ENCODE measurements around the gene HERC4.
"Not testable (repeated sequence)": the region's sequence is repeated elsewhere in the genome, so short reads cannot be mapped to it uniquely, and the experiment has no call there.

Gene HERC4

DNA sequence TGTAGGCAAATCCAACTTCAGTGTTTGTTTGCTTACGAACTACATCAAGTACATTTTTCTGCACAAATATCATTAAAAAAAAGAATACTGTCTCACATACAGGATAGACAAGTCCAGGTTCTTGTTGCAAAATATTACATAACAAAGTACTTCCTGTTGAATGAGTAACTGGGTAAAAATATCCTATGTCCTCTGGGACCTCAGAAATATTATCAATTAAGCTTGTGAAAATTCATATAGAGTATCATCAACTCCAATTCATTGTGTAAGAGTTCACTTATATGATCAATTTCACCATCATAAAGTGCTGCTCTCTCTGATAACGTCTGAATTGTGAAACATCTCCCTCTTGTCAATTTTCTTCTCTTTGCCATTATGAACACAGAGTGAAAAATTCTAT, 22.6 kb downstream of the HERC4 start:
- no peak for DNase-seq (ENCODE audit: extremely low read depth in 1 of 2, low read depth in 1 of 2)

DNA sequence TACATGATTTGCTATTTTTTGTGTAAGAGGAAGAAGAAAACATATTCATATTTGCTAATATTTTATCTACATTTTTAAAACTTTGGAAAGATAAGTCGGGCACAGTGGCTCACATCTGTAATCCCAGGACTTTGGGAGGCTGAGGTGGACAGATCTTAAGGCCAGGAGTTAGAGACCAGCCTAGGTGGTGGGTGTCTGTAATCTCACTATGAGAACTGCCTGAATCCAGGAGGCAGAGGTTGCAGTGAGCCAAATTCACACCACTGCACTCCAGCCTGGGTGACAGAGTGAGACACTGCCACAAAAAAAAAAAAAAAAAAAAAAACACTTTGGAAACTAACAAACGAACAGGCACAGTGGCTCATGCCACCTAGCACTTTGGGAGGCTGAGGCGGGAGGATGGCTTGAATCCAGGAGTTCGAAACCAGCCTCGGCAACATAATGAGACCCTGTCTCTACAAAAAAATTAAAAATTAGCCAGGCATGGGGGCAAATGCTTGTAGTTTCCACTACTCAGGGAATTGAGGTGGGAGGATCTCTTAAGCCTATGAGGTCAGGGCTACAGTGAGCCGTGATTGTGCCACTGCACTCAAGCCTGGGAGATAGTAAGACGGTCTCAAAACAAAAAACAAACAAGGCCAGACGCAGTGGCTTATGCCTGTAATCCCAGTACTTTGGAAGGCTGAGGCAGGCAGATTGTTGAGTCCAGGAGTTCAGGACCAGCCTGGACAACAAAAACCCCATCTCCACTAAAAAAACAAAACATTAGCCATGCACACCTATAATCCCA, 25.6 kb downstream of the HERC4 start:
- DNase-seq (ENCODE audit: extremely low read depth in 1 of 2, low read depth in 1 of 2) = no peak

GRCh38 chr10:68047554-68048327, 27.3 kb downstream of the HERC4 start:
- no peak for DNase-seq (ENCODE audit: extremely low read depth in 1 of 2, low read depth in 1 of 2)

- DNase-seq (ENCODE audit: extremely low read depth in 1 of 2, low read depth in 1 of 2) = no peak
Measured at GRCh38 chr10:68047122-68047521, 28.0 kb downstream of the HERC4 start.

DNA sequence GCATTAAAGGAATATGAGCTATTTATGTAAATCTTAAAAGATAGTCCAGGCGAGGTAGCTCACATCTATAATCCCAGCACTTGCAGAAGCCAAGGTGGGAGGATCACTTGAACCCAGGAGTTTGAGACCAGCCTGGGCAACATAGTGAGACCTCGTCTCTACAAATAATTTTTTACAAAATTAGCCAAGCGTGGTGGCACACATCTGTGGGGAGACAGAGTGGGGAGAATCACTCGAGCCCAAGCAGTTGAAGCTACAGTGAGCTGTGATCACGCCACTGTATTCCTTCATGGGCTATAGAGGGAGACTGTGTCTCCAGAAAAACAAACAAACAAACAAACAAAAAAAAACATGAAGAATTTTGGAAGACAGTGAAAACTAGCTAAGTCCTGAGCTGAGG, 28.4 kb downstream of the HERC4 start:
- DNase-seq (ENCODE audit: extremely low read depth in 1 of 2, low read depth in 1 of 2) = no peak

GRCh38 chr10:68043030-68043429, 32.1 kb downstream of the HERC4 start:
- no peak for DNase-seq (ENCODE audit: extremely low read depth in 1 of 2, low read depth in 1 of 2)

DNA sequence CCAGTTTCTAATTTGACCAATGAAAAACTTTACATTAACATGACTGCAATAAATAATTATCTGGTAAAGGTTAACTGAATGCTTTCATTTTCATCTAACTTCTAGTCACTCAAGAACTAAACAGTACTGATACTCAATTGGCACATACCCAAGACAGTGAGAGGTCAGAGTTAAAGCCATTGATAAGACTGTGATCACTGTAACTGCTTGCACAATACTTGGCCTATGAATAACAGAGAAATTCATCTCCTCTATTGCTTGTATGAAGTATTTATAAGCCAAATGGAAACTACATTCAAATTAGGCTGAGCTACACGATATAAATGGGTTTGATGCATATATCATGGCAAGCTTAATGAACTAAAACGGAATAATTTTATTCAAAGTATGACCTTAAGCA, 43.0 kb downstream of the HERC4 start:
- DNase-seq (ENCODE audit: extremely low read depth in 1 of 2, low read depth in 1 of 2) = no peak

DNA sequence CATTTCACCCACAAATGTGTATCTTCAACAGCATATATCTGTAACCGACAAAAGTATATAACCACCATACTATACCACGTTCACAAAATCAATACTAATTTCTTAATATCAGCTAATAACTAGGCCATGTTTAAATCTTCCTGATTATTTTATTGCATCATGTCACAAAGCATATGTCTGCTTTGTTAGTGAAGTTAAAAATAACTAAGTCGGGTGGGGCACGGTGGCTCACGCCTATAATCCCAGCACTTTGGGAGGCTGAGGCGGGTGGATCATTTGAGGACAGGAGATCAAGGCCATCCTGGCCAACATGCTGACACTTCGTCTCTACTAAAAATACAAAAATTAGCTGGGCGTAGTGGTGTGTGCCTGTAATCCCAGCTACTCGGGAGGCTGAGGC, 47.7 kb downstream of the HERC4 start:
- no peak for DNase-seq (ENCODE audit: extremely low read depth in 1 of 2, low read depth in 1 of 2)

DNA sequence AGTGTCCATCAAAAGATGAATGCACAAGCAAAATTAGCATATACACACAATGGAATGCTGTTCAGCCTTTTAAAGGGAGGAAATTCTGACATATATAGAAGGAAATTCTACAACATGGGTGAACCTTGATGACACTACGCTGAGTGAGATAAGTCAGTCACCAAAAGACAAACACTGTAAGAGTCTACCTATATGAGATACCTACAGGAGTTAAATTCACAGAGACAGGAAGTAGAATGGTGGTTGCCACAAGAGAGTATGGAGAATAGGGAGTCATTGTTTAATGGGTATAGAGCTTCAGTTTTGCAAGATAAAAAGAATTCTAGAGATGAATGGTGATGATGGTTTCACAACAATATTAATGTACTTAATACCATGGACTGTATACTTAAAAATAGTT, 51.8 kb downstream of the HERC4 start:
- DNase-seq (ENCODE audit: extremely low read depth in 1 of 2, low read depth in 1 of 2) = no peak

GRCh38 chr10:68022324-68022723, 52.8 kb downstream of the HERC4 start:
- not testable (repeated sequence) for DNase-seq (ENCODE audit: extremely low read depth in 1 of 2, low read depth in 1 of 2)

DNA sequence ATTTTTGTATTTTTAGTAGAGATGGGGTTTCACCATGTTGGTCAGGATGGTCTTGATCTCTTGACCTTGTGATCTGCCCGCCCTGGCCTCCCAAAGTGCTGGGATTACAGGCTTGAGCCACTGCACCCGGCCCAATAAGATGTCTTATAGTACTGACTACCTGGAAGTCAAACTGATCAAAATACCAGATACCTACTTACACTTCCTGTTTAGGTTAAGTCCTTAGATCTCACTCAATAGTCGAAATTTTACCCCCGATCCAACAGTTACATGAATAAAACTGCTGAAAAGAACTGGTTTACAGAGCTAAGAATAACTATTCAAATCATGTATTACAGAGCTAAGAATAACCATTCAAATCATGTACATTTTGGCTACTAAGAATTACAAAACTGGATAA, 58.6 kb downstream of the HERC4 start:
- not testable (repeated sequence) for DNase-seq (ENCODE audit: extremely low read depth in 1 of 2, low read depth in 1 of 2)

DNA sequence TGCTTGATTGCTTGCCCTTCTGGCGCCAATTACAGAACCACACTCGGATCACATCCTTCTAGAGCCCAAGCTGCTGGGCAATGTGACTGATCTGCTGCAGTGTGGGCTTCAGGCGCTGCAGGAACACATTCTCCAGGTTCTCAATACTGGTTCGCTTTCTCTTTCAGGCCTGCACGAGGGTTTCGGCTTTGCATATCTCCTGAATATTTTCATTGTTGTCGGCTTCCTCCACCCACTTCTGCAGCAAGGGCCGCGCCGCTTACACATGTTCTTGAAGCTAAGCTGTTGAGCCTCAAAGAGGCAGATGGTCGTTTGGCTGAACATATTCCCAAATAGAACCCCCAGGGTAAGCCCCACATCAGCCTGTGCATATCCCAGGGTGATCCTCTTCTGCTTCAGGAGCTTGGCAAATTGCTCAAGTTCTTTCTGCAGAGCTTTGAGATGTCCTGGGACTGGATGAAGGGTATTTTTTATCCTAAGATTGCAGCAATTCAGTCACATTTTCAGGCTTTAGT, 64.6 kb downstream of the HERC4 start:
- DNase-seq (ENCODE audit: extremely low read depth in 1 of 2, low read depth in 1 of 2) = no peak

GRCh38 chr10:68007356-68007755, 67.7 kb downstream of the HERC4 start:
- DNase-seq (ENCODE audit: extremely low read depth in 1 of 2, low read depth in 1 of 2) = no peak

GRCh38 chr10:68001539-68001938, 73.5 kb downstream of the HERC4 start:
- no peak for DNase-seq (ENCODE audit: extremely low read depth in 1 of 2, low read depth in 1 of 2)

DNA sequence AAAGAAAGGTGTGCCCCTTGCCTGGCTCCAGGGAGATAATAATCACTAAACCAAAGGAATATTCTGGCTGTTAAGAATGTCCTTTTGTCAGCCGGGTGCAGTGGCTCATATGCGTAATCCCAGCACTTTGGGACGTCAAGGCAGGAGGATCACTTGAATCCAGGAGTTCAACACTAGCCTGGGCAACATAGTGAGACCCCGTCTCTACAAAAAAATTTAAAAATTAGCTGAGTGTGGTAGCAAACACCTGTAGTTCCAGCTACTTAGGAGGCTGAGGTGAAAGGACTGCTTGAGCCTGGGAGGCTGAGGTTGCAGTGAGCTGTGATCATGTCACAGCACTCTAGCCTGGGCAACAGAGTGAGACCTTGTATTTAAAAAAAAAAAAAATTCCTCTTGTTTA, 74.1 kb downstream of the HERC4 start:
- DNase-seq (ENCODE audit: extremely low read depth in 1 of 2, low read depth in 1 of 2) = no peak

DNA sequence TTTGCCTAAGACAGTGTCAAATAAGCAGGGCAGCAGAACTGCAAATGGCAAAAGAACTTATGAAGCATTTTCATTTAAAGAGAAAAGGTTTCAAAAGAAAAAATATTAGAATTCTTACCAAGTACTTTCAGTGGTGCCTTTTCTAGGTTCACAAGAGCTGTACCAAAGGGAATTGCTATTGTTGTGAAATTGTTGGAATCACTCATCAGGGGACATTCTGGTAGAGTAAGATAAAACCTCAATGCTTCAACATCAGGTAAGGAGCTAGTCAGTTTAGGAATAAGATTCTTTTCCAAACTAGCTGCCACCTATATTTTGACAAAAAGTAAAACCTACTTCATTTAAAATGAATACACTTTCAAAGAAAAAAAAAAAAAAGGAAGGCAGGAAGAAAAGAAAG, 85.0 kb downstream of the HERC4 start:
- DNase-seq (ENCODE audit: extremely low read depth in 1 of 2, low read depth in 1 of 2) = no peak

DNA sequence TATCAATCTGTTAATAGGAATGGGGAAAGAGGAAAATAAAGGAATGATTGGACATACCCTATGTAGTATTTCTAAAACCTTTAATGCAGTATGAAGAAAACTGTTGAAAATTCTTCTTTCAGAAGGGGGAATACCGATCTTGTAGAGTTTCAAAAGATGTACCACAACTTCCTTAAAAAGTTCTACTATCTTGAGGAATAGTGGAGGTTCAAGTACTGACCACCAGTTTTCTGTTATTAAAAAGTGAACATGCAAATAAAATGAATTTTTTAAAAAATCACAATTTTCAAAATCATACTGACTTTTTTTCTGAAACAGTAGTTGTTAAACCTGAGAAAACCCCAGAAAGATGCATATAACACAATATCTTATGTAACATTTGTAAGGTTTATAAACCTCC, 86.5 kb downstream of the HERC4 start:
- DNase-seq (ENCODE audit: extremely low read depth in 1 of 2, low read depth in 1 of 2) = no peak

- not testable (repeated sequence) for DNase-seq (ENCODE audit: extremely low read depth in 1 of 2, low read depth in 1 of 2)
Measured at GRCh38 chr10:67982603-67983002, 92.5 kb downstream of the HERC4 start.

- peak in 1 of 2 donors; percentile 1 for DNase-seq (ENCODE audit: extremely low read depth in 1 of 2, low read depth in 1 of 2)
Measured at GRCh38 chr10:67978749-67979148, 96.3 kb downstream of the HERC4 start.

GRCh38 chr10:67977251-67977650, 97.8 kb downstream of the HERC4 start:
- no peak for DNase-seq (ENCODE audit: extremely low read depth in 1 of 2, low read depth in 1 of 2)

- no peak for DNase-seq (ENCODE audit: extremely low read depth in 1 of 2, low read depth in 1 of 2)
Measured at GRCh38 chr10:67976292-67977245, 98.5 kb downstream of the HERC4 start.

All from stimulated activated CD8-positive, alpha-beta memory T cell treated with anti-CD3 and anti-CD28 coated beads, Interleukin-7, amount 100 ng/mL, for 48 hours (primary cell).